ENCODE data around the gene KLLN.
"Not testable (repeated sequence)": the region's sequence is repeated elsewhere in the genome, so short reads cannot be mapped to it uniquely, and the experiment has no call there.

DNA sequence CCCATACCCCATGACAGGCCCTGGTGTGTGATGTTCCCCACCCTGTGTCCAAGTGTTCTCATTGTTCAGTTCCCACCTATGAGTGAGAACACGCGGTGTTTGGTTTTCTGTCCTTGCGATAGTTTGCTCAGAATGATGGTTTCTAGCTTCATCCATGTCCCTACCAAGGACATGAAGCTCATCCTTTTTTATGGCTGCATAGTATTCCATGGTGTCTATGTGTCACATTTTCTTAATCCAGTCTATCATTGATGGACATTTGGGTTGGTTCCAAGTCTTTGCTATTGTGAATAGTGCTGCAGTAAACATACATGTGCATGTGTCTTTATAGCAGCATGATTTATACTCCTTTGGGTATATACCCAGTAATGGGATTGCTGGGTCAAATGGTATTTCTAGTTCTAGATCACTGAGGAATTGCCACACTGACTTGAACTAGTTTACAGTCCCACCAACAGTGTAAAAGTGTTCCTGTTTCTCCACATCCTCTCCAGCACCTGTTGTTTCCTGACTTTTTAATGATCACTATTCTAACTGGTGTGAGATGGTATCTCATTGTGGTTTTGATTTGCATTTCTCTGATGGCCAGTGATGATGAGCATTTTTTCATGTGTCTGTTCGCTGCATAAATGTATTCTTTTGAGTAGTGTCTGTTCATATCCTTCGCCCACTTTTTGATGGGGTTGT, 18.2 kb upstream of the KLLN start:
- TF ChIP-seq HDAC2 (IDR thresholded peaks at IDR 0.05; ENCODE audit: borderline replicate concordance in 1 of 2, low read depth in 2 of 2, low read length in 2 of 2); TBP (IDR thresholded peaks at IDR 0.05; ENCODE audit: low read depth, low read length); MAX (IDR thresholded peaks at IDR 0.05); CTCF (IDR thresholded peaks at IDR 0.05; ENCODE audit: control extremely low read depth in 1 of 3, insufficient read depth in 1 of 3, low read depth in 1 of 3, low read length in 3 of 3); CHD2 (IDR thresholded peaks at IDR 0.05; ENCODE audit: low read length); EP300 (IDR thresholded peaks at IDR 0.05; ENCODE audit: borderline replicate concordance in 1 of 2, low read depth in 2 of 2, low read length in 2 of 2); GABPA (IDR thresholded peaks at IDR 0.05; ENCODE audit: borderline replicate concordance, insufficient read depth, low read length); SP1 (IDR thresholded peaks at IDR 0.05; ENCODE audit: low read depth, low read length); TAF1 (IDR thresholded peaks at IDR 0.05; ENCODE audit: low read depth, low read length): not testable (repeated sequence)
